HG03064 (cell line): ENCODE results near the gene TMEM135.

Experiments
- ATAC-seq: cut with Tn5 transposase; IDR thresholded peaks from one replicate; pipeline ENCODE4 v1.9.1; 2021; ENCODE audit warnings: low read depth; ENCODE audit not compliant: unreplicated experiment

TMEM135 gene

DNA sequence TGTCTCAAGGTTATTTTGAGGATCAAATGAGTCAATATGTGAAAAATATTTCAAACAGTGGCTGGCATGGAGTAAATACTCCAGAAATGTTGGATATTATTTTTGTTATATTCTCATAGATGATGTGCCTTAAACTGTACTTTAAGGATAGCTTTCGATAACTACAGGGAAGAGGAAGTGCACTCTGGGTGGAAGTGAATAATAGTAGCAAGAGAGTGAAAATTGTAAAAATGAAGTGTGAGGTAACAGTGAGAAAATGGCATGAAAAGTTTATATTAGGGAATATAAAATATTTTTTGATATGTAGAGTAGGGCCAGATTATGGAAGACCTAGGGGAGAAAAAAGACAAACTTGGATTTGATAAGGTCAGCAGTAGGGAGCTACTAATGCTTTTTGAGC is 258.9 kb downstream of the TMEM135 start:
- no peak for ATAC-seq

- no peak for ATAC-seq
Observed at GRCh38 chr11:87298155-87298554, 260.4 kb downstream of the TMEM135 start.

- no peak for ATAC-seq
Observed at GRCh38 chr11:87299041-87299481, 261.3 kb downstream of the TMEM135 start.

DNA sequence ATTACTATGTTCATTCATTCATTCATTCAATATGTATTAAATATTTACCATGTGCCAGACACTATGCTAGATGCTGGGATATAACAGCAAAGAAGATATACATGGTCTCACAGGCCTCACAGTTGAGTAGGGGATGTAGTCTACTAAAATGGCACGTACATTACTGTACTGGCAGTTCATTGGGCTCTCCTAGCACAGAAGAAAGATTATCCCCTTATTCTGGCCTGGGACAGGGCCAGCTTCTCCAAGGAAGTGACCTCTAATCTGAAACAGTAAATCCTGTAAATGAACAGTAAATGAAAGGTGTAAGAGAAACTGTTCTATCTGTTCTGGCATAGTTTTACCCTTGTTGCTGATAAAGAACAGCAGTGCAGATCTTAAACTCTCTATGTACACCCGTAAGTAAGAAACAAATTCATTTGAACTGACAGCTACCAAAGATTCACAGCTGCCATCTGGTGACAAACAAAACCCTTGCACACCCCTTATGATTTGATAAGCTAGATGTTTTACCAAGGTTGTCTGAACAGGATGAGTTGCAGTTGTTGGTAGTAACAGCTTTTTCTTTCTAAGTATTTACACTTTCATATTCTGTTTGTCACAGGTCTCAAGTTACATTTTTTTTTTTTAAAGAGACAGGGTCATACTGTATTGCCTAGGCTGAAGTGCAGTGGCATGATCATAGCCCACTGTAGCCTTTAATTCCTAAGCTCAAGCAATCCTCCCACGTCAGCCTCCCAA is 263.1 kb downstream of the TMEM135 start:
- no peak for ATAC-seq

GRCh38 chr11:87301785-87302540 is 264.2 kb downstream of the TMEM135 start:
- ATAC-seq: no peak

- ATAC-seq: no peak
Observed at GRCh38 chr11:87304412-87304811, 266.7 kb downstream of the TMEM135 start.

- ATAC-seq: no peak
Observed at GRCh38 chr11:87306262-87306851, 268.6 kb downstream of the TMEM135 start.

DNA sequence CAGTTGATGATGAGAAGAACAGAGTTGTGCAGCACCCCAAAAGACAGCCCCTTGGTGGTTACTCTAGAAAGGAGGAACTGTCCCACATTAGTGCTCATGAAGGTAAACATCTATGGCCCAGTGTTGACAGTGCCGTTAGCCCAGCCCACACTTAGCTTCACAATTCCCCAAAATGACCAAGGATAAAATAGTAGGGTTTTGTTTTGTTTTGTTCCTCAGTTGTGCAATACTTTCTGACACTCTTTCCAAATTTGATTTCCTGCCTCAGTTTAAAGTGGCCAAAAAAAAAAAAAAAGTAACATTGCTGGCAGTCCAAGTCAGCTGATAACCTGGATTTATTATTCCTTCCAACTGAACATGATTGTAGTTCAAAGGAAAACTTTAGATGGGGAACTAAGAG is 269.4 kb downstream of the TMEM135 start:
- no peak for ATAC-seq

DNA sequence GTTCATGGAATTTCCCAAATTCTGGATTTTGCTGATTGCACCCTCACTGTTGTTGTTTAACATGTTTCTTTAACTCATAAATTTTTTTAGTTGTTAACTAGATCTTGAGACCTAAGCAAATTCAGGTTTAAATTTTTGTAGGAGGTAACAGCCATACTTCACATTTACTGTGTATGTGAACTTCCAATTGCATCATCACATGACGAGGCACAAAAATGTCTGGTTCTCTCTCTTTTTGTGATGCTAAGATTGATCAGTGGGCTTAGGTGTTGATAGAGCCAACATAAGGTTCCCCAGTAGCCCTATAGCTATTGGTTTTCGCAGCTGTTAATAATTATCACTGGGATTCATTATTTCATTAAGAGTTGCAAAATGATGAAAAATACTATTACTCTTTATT is 277.5 kb downstream of the TMEM135 start:
- no peak for ATAC-seq

DNA sequence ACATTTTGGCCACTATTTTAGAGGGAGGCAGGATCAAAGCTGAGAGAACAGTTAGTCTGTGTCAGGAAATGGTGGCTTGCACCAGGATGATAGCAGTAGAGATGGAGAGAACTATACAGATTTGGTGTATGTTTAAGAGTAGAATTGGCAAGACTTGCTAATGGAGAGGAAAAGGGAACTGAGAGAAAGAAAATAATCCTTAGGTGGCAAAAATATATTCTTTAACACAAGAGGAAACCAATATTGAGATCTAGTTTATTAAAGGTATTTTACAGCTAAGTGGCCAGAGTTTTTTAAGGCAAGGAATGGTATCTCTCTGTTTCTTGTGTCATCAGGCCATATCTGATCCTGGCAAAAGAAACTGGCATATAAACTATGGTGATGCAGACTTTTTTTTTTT is 278.8 kb downstream of the TMEM135 start:
- no peak for ATAC-seq

DNA sequence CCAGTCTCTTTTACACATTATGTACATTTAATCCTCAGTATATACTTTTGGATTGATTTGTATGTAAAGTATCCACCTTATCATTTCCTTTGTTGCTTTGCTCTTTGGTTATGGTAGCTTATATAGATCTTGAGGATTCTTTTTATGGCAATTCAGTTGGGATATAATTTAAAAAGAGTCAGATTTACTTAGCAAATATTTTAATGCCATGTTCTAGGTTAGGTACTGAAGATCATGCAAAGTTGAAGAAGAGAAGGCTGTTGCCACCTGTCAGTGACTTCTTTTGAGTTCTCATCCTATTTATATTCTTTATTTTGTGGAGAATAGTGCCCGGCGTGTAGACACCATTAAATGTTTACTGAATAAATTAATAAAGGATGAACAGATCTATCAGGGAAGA is 279.7 kb downstream of the TMEM135 start:
- no peak for ATAC-seq

GRCh38 chr11:87320123-87320522 is 282.4 kb downstream of the TMEM135 start:
- ATAC-seq: no peak

GRCh38 chr11:87322568-87322967 is 284.8 kb downstream of the TMEM135 start:
- no peak for ATAC-seq

- no peak for ATAC-seq
Observed at GRCh38 chr11:87323899-87324298, 286.2 kb downstream of the TMEM135 start.

DNA sequence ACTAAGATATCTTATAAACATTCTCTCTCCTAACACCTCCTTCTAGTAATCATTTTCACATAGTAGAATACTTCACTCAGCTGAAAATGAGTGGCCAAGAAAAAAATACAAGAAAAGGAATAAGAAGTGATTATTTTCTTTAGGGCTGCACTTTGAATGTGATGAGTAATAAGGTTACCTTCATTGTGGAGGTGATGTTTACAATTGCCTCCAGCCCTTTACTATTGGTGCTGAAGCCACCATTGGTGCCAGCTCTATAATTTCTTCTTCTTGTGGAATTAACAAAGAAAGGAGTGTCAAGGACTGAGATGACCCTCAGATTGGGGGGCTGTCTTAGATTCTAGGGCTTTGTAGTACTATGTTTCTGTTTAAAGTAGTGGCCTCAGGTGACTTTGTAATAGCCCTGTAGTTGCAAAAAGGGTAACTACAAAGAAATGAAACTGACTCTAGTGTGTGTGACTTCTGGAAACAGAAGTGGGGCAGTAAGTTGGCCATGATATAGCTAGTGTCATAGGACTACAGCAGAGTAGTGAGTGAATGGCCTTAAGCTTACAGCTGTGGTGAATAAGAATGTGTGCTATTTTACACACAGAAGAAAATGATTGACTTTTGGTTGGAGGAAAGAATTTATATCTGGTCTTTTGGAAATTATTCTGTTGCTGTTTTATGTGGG is 287.2 kb downstream of the TMEM135 start:
- no peak for ATAC-seq

DNA sequence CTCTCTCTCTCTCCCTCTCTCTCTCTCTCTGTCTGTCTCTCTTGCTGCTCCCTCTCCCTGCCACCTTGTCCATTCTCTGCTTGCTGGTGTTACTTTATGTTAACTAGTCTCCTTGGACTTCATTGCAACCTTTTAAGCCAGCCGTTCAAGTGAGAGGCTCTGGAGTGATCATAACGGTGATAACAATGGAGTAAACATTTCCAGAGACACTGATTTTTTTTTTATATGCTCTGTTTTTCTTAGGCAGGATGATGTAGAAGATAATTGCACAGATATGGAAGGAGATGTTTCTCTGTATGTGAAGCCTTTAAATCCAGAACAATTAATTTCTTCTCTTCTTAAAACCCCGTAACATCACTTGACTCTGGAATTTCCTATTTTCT is 287.7 kb downstream of the TMEM135 start:
- no peak for ATAC-seq

DNA sequence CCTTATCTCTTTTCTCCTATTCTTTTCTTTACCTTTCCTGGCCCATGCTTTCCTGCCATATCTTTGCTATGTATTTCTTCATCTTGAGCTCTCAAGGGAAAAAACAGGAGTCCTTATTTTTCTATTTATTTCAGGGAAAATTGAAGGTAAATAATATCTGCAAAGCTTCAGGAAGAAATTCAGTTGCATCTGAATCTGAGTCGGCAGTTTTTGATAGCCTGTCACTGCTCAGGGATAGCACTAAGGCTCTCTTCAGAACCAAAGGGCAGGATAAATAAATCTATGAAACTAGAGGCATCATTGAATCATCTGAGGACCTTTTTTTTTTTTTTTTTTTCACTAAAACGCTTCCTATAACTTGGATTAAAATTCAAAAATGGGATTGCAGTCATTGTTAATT is 288.9 kb downstream of the TMEM135 start:
- no peak for ATAC-seq

GRCh38 chr11:87329172-87329571 is 291.4 kb downstream of the TMEM135 start:
- no peak for ATAC-seq

GRCh38 chr11:87330187-87330601 is 292.5 kb downstream of the TMEM135 start:
- ATAC-seq: no peak

DNA sequence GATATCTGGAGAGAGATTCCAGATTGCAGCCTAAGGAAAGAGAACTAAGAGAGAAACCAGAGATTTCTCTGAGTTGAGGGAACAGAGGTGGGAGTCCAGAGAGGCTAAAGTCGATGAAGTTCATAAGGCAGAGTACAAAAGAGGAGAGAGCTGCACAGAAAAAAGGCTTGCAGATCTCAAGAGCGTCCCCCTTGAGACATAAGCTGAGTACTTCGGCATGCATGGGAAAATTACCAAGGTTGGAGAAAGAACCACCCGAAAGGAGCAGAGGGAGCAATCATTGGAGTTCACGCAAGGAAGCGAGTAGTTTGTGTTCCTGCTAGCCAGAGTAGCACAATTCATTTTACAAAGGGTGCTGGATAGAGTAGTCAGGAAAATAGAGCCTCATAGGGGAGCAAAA is 293.5 kb downstream of the TMEM135 start:
- no peak for ATAC-seq

DNA sequence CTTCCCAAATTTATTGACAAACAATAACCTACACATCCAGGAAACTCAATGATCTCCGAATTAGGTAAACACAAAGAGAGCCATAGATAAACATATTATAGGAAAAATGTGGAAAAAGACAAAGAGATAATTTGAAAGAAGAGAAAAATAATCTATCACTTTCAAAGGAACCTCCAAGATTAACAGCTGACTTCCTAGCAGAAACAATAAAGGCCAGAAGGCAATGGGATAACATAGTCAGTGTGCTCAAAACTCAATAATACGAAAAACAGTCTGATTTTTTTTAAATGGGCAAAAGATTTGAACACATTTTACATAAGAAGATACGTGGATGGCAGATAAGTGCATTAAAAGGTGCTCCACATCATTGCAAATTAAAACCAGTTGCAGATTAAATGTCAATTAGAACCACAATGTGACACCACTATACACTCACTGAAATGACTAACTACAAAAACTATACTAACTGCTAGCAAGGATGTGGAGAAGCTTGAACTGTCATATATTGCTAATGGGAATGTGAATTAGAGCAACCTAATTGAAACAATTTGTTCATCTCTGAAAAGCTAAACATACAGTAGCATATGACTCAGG is 300.4 kb downstream of the TMEM135 start:
- no peak for ATAC-seq
